ENCODE data around the gene PI16.

DNA sequence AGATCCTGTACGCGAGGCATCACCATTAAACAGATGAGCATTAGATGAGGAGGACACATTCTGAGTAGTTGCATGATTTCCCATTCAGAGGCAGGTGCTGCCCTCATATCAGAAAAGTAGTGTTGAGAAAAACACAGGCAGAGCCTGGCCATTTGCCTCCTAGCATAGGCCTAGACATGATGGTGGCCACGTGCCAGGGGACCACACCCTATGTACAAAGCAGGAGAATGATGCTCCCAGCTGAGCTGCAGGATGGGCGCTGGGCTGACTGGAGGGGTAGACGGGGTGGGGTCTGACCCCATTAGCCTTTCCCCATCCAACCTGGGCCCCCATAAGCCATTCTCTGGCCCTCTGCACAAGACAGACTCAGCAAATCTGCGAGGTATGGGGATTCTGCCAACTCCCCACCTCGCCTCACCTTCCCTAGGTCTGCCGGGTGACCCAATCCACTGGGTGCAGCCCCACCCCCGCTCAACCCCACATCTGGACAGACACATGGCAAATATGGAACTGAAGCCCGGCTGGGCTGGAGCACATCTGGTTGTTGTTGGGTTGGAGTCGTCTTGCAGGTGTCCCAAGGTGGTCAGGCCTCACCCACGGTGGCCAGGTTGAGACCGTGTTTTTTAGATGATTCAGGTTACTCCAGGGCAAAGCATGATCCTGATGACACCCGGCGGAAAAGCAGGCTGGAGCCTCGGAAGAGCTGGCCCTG, 13.9 kb downstream of the PI16 start:
- TF ChIP-seq EHMT2 (IDR thresholded peaks at IDR 0.05; ENCODE audit: borderline replicate concordance, low read depth, low read length), result no peak
- TF ChIP-seq ZNF567 (CRISPR knock-in tag; IDR thresholded peaks at IDR 0.05; ENCODE audit: borderline replicate concordance), result no peak
- TF ChIP-seq CTCF (CRISPR knock-in tag; IDR thresholded peaks at IDR 0.05), result no peak

Measured in HepG2 (cell line).